Liver (tissue), 9 donors: Measurements from ENCODE around the gene ZNF79. TPM values are rescaled to one million over a fixed set of nuclear protein-coding genes. Genes with fewer than 3 reads are reported as not detected.

Experiments
- DNase-seq: peaks from one replicate; pipeline ENCODE4 v3.0.0-alpha.2; 2017; ENCODE audit warnings: low spot score
- H3K27ac ChIP-seq, 2 donors: one replicate each; pipeline ENCODE4 v1.7.0; 2013; ENCODE audit warnings: inconsistent platforms in 2 of 2, low read length in 2 of 2, control low read depth in 1 of 2, low read depth in 1 of 2, mild to moderate bottlenecking in 1 of 2
- H3K27me3 ChIP-seq, 4 donors: one replicate each; pipeline versions ENCODE4 v1.6.1 to v1.7.0; 2013; ENCODE audit warnings: low read length in 3 of 4, inconsistent platforms in 1 of 4, mild to moderate bottlenecking in 1 of 4, moderate library complexity in 1 of 4; ENCODE audit not compliant: control insufficient read depth in 4 of 4, insufficient read depth in 4 of 4
- H3K36me3 ChIP-seq, 4 donors: one replicate each; pipeline versions ENCODE4 v1.6.1 to v1.7.0; 2013; ENCODE audit warnings: low read length in 3 of 4, mild to moderate bottlenecking in 3 of 4, low read depth in 1 of 4, moderate library complexity in 1 of 4; ENCODE audit not compliant: control insufficient read depth in 4 of 4, insufficient read depth in 3 of 4
- H3K4me1 ChIP-seq, 4 donors: one replicate each; pipeline versions ENCODE4 v1.6.1 to v1.7.0; 2013; ENCODE audit warnings: low read length in 3 of 4, mild to moderate bottlenecking in 3 of 4, moderate library complexity in 1 of 4; ENCODE audit not compliant: control insufficient read depth in 4 of 4, insufficient read depth in 4 of 4
- H3K4me3 ChIP-seq, 3 donors: one replicate each; pipeline versions ENCODE4 v1.6.1 to v1.7.0; 2013; ENCODE audit warnings: low read length in 3 of 3, control low read depth in 1 of 3, low read depth in 1 of 3, mild to moderate bottlenecking in 1 of 3
- H3K9ac ChIP-seq, 2 donors: one replicate each; pipeline ENCODE4 v1.7.0; 2013; ENCODE audit warnings: low read length in 2 of 2, mild to moderate bottlenecking in 2 of 2, moderate library complexity in 2 of 2, control low read depth in 1 of 2, low read depth in 1 of 2
- H3K9me3 ChIP-seq, 4 donors: one replicate each; pipeline versions ENCODE4 v1.6.1 to v1.7.0; 2013; ENCODE audit warnings: low read length in 3 of 4; ENCODE audit not compliant: control insufficient read depth in 4 of 4
- ATF3 ChIP-seq: IDR thresholded peaks from 2 replicates; pipeline ENCODE4 v1.6.1; 2016; ENCODE audit warnings: antibody characterized with exemption
- CTCF ChIP-seq: fragments of 150-350 bp; IDR thresholded peaks from 2 replicates; pipeline ENCODE4 v1.5.1; 2017; ENCODE audit warnings: improper control_type of control experiment, low read depth, low read length; ENCODE audit not compliant: missing input control
- EGR1 ChIP-seq, 2 donors: IDR thresholded peaks; 2 replicates each; pipeline ENCODE4 v1.6.1; 2016 to 2018; ENCODE audit warnings: antibody characterized with exemption in 2 of 2, low read depth in 2 of 2
- FOXA2 ChIP-seq: IDR thresholded peaks from 2 replicates; pipeline ENCODE4 v1.6.1; 2016; ENCODE audit warnings: antibody characterized with exemption
- GABPA ChIP-seq, 2 donors: IDR thresholded peaks in 1 of 2; conservative IDR thresholded peaks in 1 of 2; 2 replicates each; pipeline ENCODE4 v1.6.1; 2016; ENCODE audit warnings: antibody characterized with exemption in 2 of 2, mild to moderate bottlenecking in 1 of 2, moderate library complexity in 1 of 2
- HNF4G ChIP-seq: IDR thresholded peaks from 2 replicates; pipeline ENCODE4 v1.6.1; 2016; ENCODE audit warnings: antibody characterized with exemption
- JUND ChIP-seq, 2 donors: IDR thresholded peaks; 2 replicates each; pipeline ENCODE4 v1.6.1; 2016; ENCODE audit warnings: antibody characterized with exemption in 2 of 2
- MAX ChIP-seq: IDR thresholded peaks from 2 replicates; pipeline ENCODE4 v1.6.1; 2016; ENCODE audit warnings: antibody characterized with exemption
- NR2F2 ChIP-seq: IDR thresholded peaks from 2 replicates; pipeline ENCODE4 v1.6.1; 2016; ENCODE audit warnings: antibody characterized with exemption
- RAD21 ChIP-seq, 2 donors: IDR thresholded peaks; 2 replicates each; pipeline ENCODE4 v1.6.1; 2016; ENCODE audit warnings: antibody characterized with exemption in 2 of 2, mild to moderate bottlenecking in 2 of 2
- RXRA ChIP-seq, 2 donors: IDR thresholded peaks; 2 replicates each; pipeline ENCODE4 v1.6.1; 2017 to 2018; ENCODE audit warnings: antibody characterized with exemption in 2 of 2, mild to moderate bottlenecking in 1 of 2
- SP1 ChIP-seq: IDR thresholded peaks from 2 replicates; pipeline ENCODE4 v1.6.1; 2018; ENCODE audit warnings: antibody characterized with exemption, mild to moderate bottlenecking
- TAF1 ChIP-seq: conservative IDR thresholded peaks from 2 replicates; pipeline ENCODE4 v1.6.1; 2016; ENCODE audit warnings: antibody characterized with exemption, mild to moderate bottlenecking
- YY1 ChIP-seq: IDR thresholded peaks from 2 replicates; pipeline ENCODE4 v1.6.1; 2016; ENCODE audit warnings: antibody characterized with exemption, mild to moderate bottlenecking
- WGBS: extraction: QIAGEN DNeasy Blood & Tissue Kit; methylation state at CpG from one replicate; pipeline ENCODE4 v1.1.7; 2013; 5-methylcytosine and 5-hydroxymethylcytosine counted together
- polyA plus RNA-seq, 2 donors: library from polyadenylated mRNA; stranded (reverse) in 1 of 2; unstranded in 1 of 2; fragments of 200-250 nt in 1 of 2; fragments of >200 nt in 1 of 2; fragmentation: Nextera tagmentation in 1 of 2; extraction: Ambion mirVana in 1 of 2; gene quantifications; one replicate each; pipeline versions ENCODE4 v1.2.1 to v1.2.3, GENCODE V29; 2013 to 2015
- total RNA-seq, 2 donors: library from RNA; depleted of rRNA; stranded (reverse); fragments of >200 nt; gene quantifications; one replicate each; pipeline ENCODE4 v1.2.3, GENCODE V29; 2014
- TF ChIP-seq, protein P1 (sequence below): IDR thresholded peaks from 2 replicates; pipeline ENCODE4 v1.6.1; 2016; ENCODE audit warnings: antibody characterized with exemption
- TF ChIP-seq, protein P2 (sequence below): IDR thresholded peaks from 2 replicates; pipeline ENCODE4 v1.6.1; 2016; ENCODE audit warnings: antibody characterized with exemption, mild to moderate bottlenecking
- donor health status: healthy.
- donor health status: healthy.
- donor health status: healthy.
- donor health status: healthy.
- donor health status: healthy.

The ZNF79 gene
- total and polyA plus RNA-seq, 4 donors: 2.2 to 6.9 (median 4.2) TPM

GRCh38 chr9:127451608-127451857 is 27.4 kb downstream of the ZNF79 start:
- TF ChIP-seq YY1 (peak; percentile 4), RAD21 (IDR thresholded peaks at IDR 0.05) (no peak), FOXA2 (no peak), NR2F2 (no peak), GABPA (IDR thresholded peaks at IDR 0.05 in 1 of 2, conservative IDR thresholded peaks at IDR 0.05 in 1 of 2) (no peak)
- peaks cover 8 to 32% (median 24%) of the 10 kb centered on the region in 4 donors for H3K36me3 ChIP-seq

DNA sequence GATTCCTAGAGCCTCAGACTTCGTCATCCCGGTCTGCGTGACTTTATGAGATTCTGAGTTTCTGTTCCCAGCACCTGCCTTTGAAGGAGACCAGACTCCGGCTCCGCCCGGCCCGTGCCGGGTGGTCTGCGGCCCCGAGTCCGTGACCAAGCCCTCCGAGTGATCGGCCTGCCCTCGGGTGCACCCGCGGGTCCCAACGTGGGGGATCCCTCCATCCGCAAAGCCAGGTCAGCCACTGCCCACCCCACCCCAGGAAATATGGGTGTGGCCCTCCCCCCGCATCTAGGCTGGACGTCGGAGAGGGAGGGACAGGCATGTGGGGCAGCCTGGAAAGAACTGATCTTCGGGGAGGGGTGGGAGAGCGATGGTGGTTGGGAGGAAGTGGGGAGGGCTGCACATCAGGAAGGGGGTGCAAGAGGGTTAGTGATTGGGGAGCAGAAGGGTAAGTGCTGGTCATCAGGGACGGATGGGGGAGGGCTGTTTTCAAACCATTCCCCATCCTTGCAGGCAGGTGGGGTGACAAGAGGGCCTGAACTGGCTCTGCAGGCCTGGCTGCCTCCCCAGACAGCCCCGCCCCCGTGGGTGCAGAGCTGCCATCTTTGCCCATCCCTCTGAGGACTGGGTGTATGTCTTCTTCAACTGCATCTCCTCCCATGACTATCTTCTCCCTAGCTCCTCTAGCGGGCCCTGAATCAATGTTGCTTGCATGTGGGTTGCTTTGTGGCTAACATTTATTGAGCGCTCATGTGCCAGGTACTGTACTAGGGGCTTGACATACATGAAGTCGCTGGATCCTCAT is 27.9 kb downstream of the ZNF79 start:
- Histone ChIP-seq H3K36me3 (peaks cover 7 to 30% (median 19%) of the 10 kb centered on the region in 4 donors), H3K9ac (peak overlapping the region; percentile 70 to 81), H3K4me1 (peaks cover 7 to 38% (median 26%) of the 10 kb centered on the region in 4 donors), H3K27ac (peak overlapping the region; percentile 89 to 94), H3K4me3 (peak overlapping the region; percentile 68 to 84 (median 77)), H3K9me3 (no peaks in the 10 kb centered on the region), H3K27me3 (no peaks in the 10 kb centered on the region)
- 13% methylated on average over 29 of the region's 29 CpGs for WGBS
- peak; percentile 62 for DNase-seq
- no peak for TF ChIP-seq MAX
- no peak for TF ChIP-seq TAF1
- TF ChIP-seq RXRA (IDR thresholded peaks at IDR 0.05): no peak
- TF ChIP-seq NR2F2: no peak
- TF ChIP-seq HNF4G: no peak
- TF ChIP-seq, protein P1, sequence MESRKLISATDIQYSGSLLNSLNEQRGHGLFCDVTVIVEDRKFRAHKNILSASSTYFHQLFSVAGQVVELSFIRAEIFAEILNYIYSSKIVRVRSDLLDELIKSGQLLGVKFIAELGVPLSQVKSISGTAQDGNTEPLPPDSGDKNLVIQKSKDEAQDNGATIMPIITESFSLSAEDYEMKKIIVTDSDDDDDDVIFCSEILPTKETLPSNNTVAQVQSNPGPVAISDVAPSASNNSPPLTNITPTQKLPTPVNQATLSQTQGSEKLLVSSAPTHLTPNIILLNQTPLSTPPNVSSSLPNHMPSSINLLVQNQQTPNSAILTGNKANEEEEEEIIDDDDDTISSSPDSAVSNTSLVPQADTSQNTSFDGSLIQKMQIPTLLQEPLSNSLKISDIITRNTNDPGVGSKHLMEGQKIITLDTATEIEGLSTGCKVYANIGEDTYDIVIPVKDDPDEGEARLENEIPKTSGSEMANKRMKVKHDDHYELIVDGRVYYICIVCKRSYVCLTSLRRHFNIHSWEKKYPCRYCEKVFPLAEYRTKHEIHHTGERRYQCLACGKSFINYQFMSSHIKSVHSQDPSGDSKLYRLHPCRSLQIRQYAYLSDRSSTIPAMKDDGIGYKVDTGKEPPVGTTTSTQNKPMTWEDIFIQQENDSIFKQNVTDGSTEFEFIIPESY: no peak
- no peak for TF ChIP-seq ATF3
- no peak for TF ChIP-seq EGR1 (IDR thresholded peaks at IDR 0.05; ENCODE audit: low read depth in 2 of 2)
- TF ChIP-seq GABPA (IDR thresholded peaks at IDR 0.05 in 1 of 2, conservative IDR thresholded peaks at IDR 0.05 in 1 of 2): no peak

More at GRCh38 chr9:127451608-127451857, 27.4 kb downstream of the ZNF79 start:
- H3K9ac ChIP-seq: peak overlapping the region; percentile 70 to 81
- no peaks in the 10 kb centered on the region for H3K27me3 ChIP-seq
- H3K9me3 ChIP-seq: no peaks in the 10 kb centered on the region
- peak overlapping the region; percentile 68 to 84 (median 77) for H3K4me3 ChIP-seq
- DNase-seq: no peak
- under 1% methylated on average over 14 of the region's 14 CpGs for WGBS
- peaks cover 7 to 38% (median 26%) of the 10 kb centered on the region in 4 donors for H3K4me1 ChIP-seq
- H3K27ac ChIP-seq: peak overlapping the region; percentile 89 to 94

DNA sequence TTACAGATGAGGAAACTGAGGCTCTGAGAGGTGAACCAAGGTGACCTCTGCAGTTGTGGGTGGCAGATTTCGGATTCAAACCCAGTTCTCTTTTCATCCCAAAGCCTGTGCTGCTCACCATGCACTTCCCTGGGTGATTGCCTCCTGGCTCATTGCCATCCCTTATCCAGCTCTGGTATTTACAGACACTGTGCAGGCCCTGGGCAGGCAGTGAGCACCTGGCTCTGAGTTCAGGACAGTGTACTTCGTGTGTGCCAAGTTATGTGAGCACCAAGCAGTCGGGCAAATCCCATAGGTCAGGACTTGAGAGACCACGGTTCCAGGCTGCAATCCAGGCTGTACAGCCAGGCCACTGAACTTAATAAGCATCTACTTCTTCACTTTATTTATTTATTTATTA is 28.5 kb downstream of the ZNF79 start:
- H3K27ac ChIP-seq: peak overlapping the region; percentile 89 to 94
- no peaks in the 10 kb centered on the region for H3K9me3 ChIP-seq
- peaks cover 7 to 38% (median 26%) of the 10 kb centered on the region in 4 donors for H3K4me1 ChIP-seq
- H3K4me3 ChIP-seq: no peak overlapping the region
- H3K36me3 ChIP-seq: peaks cover 7 to 28% (median 17%) of the 10 kb centered on the region in 4 donors
- H3K9ac ChIP-seq: no peak overlapping the region
- no peaks in the 10 kb centered on the region for H3K27me3 ChIP-seq
- DNase-seq: peak; percentile 45
- 31% methylated on average over 4 of the region's 4 CpGs for WGBS
- peak in 1 of 2 donors; percentile 13 for TF ChIP-seq RAD21 (IDR thresholded peaks at IDR 0.05)
- no peak for TF ChIP-seq ATF3
- TF ChIP-seq SP1: peak; percentile 51
- TF ChIP-seq, protein P2, sequence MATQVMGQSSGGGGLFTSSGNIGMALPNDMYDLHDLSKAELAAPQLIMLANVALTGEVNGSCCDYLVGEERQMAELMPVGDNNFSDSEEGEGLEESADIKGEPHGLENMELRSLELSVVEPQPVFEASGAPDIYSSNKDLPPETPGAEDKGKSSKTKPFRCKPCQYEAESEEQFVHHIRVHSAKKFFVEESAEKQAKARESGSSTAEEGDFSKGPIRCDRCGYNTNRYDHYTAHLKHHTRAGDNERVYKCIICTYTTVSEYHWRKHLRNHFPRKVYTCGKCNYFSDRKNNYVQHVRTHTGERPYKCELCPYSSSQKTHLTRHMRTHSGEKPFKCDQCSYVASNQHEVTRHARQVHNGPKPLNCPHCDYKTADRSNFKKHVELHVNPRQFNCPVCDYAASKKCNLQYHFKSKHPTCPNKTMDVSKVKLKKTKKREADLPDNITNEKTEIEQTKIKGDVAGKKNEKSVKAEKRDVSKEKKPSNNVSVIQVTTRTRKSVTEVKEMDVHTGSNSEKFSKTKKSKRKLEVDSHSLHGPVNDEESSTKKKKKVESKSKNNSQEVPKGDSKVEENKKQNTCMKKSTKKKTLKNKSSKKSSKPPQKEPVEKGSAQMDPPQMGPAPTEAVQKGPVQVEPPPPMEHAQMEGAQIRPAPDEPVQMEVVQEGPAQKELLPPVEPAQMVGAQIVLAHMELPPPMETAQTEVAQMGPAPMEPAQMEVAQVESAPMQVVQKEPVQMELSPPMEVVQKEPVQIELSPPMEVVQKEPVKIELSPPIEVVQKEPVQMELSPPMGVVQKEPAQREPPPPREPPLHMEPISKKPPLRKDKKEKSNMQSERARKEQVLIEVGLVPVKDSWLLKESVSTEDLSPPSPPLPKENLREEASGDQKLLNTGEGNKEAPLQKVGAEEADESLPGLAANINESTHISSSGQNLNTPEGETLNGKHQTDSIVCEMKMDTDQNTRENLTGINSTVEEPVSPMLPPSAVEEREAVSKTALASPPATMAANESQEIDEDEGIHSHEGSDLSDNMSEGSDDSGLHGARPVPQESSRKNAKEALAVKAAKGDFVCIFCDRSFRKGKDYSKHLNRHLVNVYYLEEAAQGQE: peak; percentile 70
- TF ChIP-seq MAX: no peak
- no peak for TF ChIP-seq NR2F2
- TF ChIP-seq HNF4G: no peak
- TF ChIP-seq GABPA (IDR thresholded peaks at IDR 0.05 in 1 of 2, conservative IDR thresholded peaks at IDR 0.05 in 1 of 2): no peak
- TF ChIP-seq CTCF: no peak
- TF ChIP-seq JUND (IDR thresholded peaks at IDR 0.05): peak in 1 of 2 donors; percentile 49
- TF ChIP-seq RXRA (IDR thresholded peaks at IDR 0.05): peak; percentile 75 to 94
